Loucy (cell line): ENCODE data around the gene PCSK5.
A peak's percentile ranks its signal among the peaks of the same experiment; 100 is the strongest.

ENCODE experiments used
- H2AFZ ChIP-seq: fragments of 200-600 bp; sonication (generic); 2 replicates; pipeline ENCODE4 v1.6.0; 2016; ENCODE audit warnings: antibody characterized with exemption, mild to moderate bottlenecking, low read length, moderate library complexity
- H3F3A ChIP-seq: fragments of 200-600 bp; 2 replicates; pipeline ENCODE4 v1.6.0; 2016; ENCODE audit warnings: antibody characterized with exemption, low read depth, mild to moderate bottlenecking
- H3K27me3 ChIP-seq: fragments of 200-600 bp; sonication (generic); 2 replicates; pipeline ENCODE4 v1.6.1; 2014; ENCODE audit warnings: low read length, mild to moderate bottlenecking; ENCODE audit not compliant: insufficient read depth, poor library complexity, severe bottlenecking
- H3K36me3 ChIP-seq: fragments of 200-600 bp; sonication (generic); 2 replicates; pipeline ENCODE4 v1.6.1; 2016; ENCODE audit warnings: low read length; ENCODE audit not compliant: insufficient read depth
- H3K4me1 ChIP-seq: fragments of 200-600 bp; sonication (generic); 2 replicates; pipeline ENCODE4 v1.5.1; 2014; ENCODE audit warnings: low read length, mild to moderate bottlenecking; ENCODE audit not compliant: insufficient read depth, poor library complexity, severe bottlenecking
- H3K4me2 ChIP-seq: fragments of 200-600 bp; sonication (generic); 2 replicates; pipeline ENCODE4 v1.6.0; 2014; ENCODE audit warnings: antibody characterized with exemption, low read length, low read depth, mild to moderate bottlenecking; ENCODE audit not compliant: poor library complexity, severe bottlenecking
- H3K4me3 ChIP-seq: fragments of 200-600 bp; sonication (generic); 2 replicates; pipeline ENCODE4 v1.5.1; 2014; ENCODE audit warnings: low read length, mild to moderate bottlenecking, mixed read lengths; ENCODE audit not compliant: poor library complexity, severe bottlenecking
- H3K79me2 ChIP-seq: fragments of 200-600 bp; sonication (generic); 2 replicates; pipeline ENCODE4 v1.6.1; 2014; ENCODE audit warnings: low read length; ENCODE audit not compliant: insufficient read depth
- H3K9ac ChIP-seq: fragments of 200-600 bp; sonication (generic); 2 replicates; pipeline ENCODE4 v1.6.0; 2014; ENCODE audit warnings: mild to moderate bottlenecking, low read depth, low read length, moderate library complexity; ENCODE audit not compliant: poor library complexity, severe bottlenecking
- H3K9me2 ChIP-seq: fragments of 200-600 bp; sonication (generic); replicated peaks from 2 replicates; pipeline ENCODE4 v1.6.1; 2016; ENCODE audit warnings: low read depth, low read length, mixed read lengths
- H3K9me3 ChIP-seq: fragments of 200-600 bp; sonication (generic); 2 replicates; pipeline ENCODE4 v1.6.1; 2014; ENCODE audit warnings: mild to moderate bottlenecking, antibody characterized with exemption, low read length, low read depth; ENCODE audit not compliant: insufficient read depth
- H4K20me1 ChIP-seq: fragments of 200-600 bp; sonication (generic); 2 replicates; pipeline ENCODE4 v1.6.0; 2014; ENCODE audit warnings: antibody characterized with exemption, low read length, mild to moderate bottlenecking; ENCODE audit not compliant: insufficient read depth, poor library complexity, severe bottlenecking
- CTCF ChIP-seq: fragments of 200-600 bp; sonication (generic); conservative IDR thresholded peaks from 2 replicates; pipeline ENCODE4 v1.5.1; 2014; ENCODE audit warnings: mild to moderate bottlenecking, antibody characterized with exemption, low read length
- EZH2phosphoT487 ChIP-seq: fragments of 200-600 bp; IDR thresholded peaks from 2 replicates; pipeline ENCODE4 v1.6.1; 2018; ENCODE audit warnings: antibody characterized with exemption, mild to moderate bottlenecking, moderate library complexity, borderline replicate concordance

PCSK5 gene

GRCh38 chr9:76166526-76166925 is 276.1 kb downstream of the PCSK5 start:
- H3K4me2 ChIP-seq = peak overlapping the region; percentile 65
- H3K4me1 ChIP-seq = peaks cover 38% of the 10 kb centered on the region
- peak overlapping the region; percentile 35 for H3K9ac ChIP-seq
- TF ChIP-seq EZH2phosphoT487 (0 out of 2 replicates have a peak, but pooled peaks have one; percentile 38), CTCF (no peak)
- H3K36me3 ChIP-seq = no peaks in the 10 kb centered on the region
- no peaks in the 10 kb centered on the region for H3K27me3 ChIP-seq
- H2AFZ ChIP-seq = peak overlapping the region; percentile 29; the same call in 1 of the 2 replicates
- no peaks in the 10 kb centered on the region for H3K9me3 ChIP-seq
- peaks cover 4% of the 10 kb centered on the region; the same call in 1 of the 2 replicates for H3F3A ChIP-seq
- H3K4me3 ChIP-seq = peak overlapping the region; percentile 40
- H4K20me1 ChIP-seq = no peaks in the 10 kb centered on the region
- H3K79me2 ChIP-seq = no peaks in the 10 kb centered on the region
- H3K9me2 ChIP-seq = no peaks in the 10 kb centered on the region

GRCh38 chr9:76176171-76176570 is 285.7 kb downstream of the PCSK5 start:
- H3K4me3 ChIP-seq = no peak overlapping the region
- no peak overlapping the region for H3K9ac ChIP-seq
- H3K9me2 ChIP-seq = no peaks in the 10 kb centered on the region
- H3K4me1 ChIP-seq = peaks cover 4% of the 10 kb centered on the region
- H2AFZ ChIP-seq = no peak overlapping the region
- no peak overlapping the region for H3K4me2 ChIP-seq
- no peaks in the 10 kb centered on the region for H3K36me3 ChIP-seq
- no peak for TF ChIP-seq EZH2phosphoT487
- no peak for TF ChIP-seq CTCF
- no peaks in the 10 kb centered on the region for H3F3A ChIP-seq
- H3K79me2 ChIP-seq = no peaks in the 10 kb centered on the region
- no peaks in the 10 kb centered on the region for H3K9me3 ChIP-seq
- no peaks in the 10 kb centered on the region for H3K27me3 ChIP-seq
- no peaks in the 10 kb centered on the region for H4K20me1 ChIP-seq

DNA sequence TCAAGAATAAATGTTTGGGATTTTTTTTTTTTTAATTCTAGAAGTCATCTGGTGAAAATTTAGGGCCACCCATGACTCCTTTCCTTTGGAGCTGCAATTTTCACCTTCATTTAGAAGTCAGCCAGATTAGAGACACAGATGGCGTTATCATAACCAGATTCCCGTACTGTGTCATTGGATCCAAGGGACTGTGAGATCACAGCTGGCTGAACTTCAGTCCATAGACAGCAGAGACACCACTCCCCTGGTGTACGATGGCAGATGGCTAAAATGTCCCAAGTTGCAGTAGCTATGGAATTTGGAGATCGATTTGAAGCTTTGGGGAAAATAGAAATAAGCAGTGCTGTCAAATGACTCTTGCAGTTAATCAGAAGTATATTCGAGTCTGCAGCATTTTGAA is 287.5 kb downstream of the PCSK5 start:
- H3K9ac ChIP-seq = no peak overlapping the region
- H2AFZ ChIP-seq = no peak overlapping the region
- no peaks in the 10 kb centered on the region for H3K27me3 ChIP-seq
- H3K4me2 ChIP-seq = no peak overlapping the region
- H3F3A ChIP-seq = no peaks in the 10 kb centered on the region
- H3K9me2 ChIP-seq = no peaks in the 10 kb centered on the region
- peaks cover 12% of the 10 kb centered on the region for H3K4me1 ChIP-seq
- H4K20me1 ChIP-seq = no peaks in the 10 kb centered on the region
- no peak for TF ChIP-seq EZH2phosphoT487
- H3K36me3 ChIP-seq = no peaks in the 10 kb centered on the region
- H3K9me3 ChIP-seq = no peaks in the 10 kb centered on the region
- H3K4me3 ChIP-seq = no peak overlapping the region
- H3K79me2 ChIP-seq = no peaks in the 10 kb centered on the region

GRCh38 chr9:76180541-76180940 is 290.1 kb downstream of the PCSK5 start:
- TF ChIP-seq CTCF = no peak
- TF ChIP-seq EZH2phosphoT487 = no peak
- no peak overlapping the region for H3K4me2 ChIP-seq

More at GRCh38 chr9:76180541-76180940, 290.1 kb downstream of the PCSK5 start:
- no peaks in the 10 kb centered on the region for H3K9me2 ChIP-seq
- H3K4me1 ChIP-seq = peaks cover 12% of the 10 kb centered on the region
- H3K9me3 ChIP-seq = no peaks in the 10 kb centered on the region
- no peaks in the 10 kb centered on the region for H3K27me3 ChIP-seq
- no peak overlapping the region for H3K9ac ChIP-seq
- no peaks in the 10 kb centered on the region for H4K20me1 ChIP-seq
- H3F3A ChIP-seq = no peaks in the 10 kb centered on the region
- no peaks in the 10 kb centered on the region for H3K79me2 ChIP-seq
- no peak overlapping the region for H2AFZ ChIP-seq
- no peak overlapping the region for H3K4me3 ChIP-seq
- H3K36me3 ChIP-seq = no peaks in the 10 kb centered on the region
